GM12801 (cell line): ENCODE results near the gene GPC3.

Source experiments
- TF ChIP-seq, protein P1 (sequence below): IDR thresholded peaks from one replicate; pipeline ENCODE4 v1.5.1; 2011; ENCODE audit warnings: control low read depth; ENCODE audit not compliant: insufficient read length; ENCODE audit errors: extremely low read depth

GPC3 gene

DNA sequence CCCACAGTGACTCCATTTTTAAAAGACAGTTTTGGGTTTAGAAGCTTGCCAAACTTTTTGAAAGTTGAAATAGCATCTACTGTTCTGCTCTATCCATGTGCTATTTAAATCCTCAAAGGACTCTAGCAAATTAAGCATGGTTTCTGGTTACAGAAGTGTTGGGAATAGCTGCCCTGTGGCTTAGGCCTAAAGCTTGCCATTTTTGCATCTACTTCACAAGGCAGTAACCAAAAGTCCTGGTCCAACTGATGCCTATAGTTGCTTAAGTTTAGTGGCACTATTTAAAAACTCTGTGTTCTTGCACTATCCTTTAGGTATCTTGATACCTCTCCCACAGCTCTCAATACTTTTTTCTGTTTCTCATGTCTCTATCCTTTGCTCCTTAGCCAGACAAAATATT, 319.1 kb downstream of the GPC3 start:
- TF ChIP-seq, protein P1, sequence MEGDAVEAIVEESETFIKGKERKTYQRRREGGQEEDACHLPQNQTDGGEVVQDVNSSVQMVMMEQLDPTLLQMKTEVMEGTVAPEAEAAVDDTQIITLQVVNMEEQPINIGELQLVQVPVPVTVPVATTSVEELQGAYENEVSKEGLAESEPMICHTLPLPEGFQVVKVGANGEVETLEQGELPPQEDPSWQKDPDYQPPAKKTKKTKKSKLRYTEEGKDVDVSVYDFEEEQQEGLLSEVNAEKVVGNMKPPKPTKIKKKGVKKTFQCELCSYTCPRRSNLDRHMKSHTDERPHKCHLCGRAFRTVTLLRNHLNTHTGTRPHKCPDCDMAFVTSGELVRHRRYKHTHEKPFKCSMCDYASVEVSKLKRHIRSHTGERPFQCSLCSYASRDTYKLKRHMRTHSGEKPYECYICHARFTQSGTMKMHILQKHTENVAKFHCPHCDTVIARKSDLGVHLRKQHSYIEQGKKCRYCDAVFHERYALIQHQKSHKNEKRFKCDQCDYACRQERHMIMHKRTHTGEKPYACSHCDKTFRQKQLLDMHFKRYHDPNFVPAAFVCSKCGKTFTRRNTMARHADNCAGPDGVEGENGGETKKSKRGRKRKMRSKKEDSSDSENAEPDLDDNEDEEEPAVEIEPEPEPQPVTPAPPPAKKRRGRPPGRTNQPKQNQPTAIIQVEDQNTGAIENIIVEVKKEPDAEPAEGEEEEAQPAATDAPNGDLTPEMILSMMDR: no peak

DNA sequence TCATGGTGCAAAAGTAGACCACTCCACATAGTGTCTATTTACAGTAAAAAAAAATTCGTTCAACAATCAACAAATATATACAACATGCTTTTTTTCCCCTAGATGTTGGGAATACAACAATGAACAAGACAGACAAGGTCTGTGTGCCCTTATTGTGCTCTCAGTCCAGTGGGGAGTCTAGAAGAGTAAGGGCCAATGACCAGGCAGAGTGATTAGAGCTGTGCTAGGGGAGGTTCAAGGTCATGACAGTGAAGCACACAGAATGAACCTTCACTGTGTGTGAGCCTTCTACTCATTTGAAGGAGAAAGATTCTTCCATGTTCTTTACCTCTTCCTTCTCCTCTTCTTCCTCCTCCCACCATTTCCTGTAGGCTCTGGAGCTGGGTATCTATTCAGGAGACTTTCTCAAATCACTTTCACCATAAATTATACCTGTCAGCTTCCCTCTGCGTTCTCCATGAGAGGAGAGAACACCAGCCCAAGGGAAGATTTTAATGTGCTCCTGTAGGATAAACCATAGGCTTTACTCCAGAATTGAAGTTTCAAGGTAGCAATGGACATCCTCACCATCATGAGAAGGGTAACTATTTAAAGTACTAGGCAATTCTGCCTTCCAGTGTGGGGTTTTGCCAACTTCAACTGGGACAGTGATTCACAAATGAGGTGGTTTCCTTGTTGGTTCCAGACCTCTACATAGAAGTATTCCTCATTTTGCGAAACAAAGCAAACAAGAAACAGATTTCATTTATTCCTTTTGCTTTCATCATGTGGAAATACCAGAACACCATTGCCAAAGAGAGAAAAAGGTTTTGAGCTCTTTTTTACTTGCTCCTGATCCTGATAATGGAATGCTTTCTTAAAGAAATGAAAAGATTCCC, 323.2 kb downstream of the GPC3 start:
- TF ChIP-seq, protein P1: no peak

DNA sequence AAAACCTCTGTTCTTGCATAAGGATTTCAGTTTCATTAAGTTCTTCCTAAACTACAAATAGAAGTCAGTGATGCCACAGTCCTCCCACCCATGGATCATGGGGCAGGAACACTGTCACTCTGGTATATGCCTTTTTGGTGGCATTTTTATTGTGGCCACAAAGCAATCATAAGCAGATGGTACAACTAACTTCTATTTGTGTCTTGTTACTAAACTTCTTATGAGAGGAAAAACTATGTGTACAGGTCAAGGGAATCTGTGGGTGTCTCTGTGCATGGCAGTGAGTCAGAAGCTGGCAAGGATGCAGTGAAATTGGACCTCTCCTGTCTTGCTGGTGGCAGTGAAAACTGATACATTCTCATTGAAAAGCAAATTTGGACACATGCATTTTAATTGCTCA, 325.1 kb downstream of the GPC3 start:
- TF ChIP-seq, protein P1: no peak

DNA sequence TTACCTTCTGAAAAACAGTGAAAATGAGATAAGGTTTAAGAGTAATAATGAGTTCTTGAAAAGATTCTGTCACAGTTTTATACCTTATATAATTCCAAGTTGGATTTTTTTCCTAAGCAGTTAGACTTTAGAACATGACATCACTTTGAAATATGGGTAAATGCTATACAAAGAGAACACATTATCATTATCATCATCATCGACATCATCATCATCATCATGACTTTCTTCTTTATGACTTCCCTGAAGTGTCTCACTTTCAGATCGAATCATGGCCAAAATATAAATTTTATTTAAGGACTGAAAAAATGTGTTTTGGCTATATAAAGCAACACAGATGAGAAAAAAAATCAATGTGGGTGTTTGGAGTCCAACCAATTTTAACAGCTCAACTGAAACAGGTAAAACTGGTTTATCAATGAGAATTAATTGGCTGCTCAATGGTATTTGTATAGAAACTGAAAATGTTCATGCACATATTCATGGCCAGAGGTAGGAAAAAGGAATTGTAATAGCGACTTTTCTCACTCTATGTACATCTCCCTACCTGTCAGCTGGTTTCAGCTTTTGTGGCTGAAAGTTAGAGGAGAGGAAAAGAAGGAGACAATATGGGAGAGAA, 327.0 kb downstream of the GPC3 start:
- TF ChIP-seq, protein P1: no peak

DNA sequence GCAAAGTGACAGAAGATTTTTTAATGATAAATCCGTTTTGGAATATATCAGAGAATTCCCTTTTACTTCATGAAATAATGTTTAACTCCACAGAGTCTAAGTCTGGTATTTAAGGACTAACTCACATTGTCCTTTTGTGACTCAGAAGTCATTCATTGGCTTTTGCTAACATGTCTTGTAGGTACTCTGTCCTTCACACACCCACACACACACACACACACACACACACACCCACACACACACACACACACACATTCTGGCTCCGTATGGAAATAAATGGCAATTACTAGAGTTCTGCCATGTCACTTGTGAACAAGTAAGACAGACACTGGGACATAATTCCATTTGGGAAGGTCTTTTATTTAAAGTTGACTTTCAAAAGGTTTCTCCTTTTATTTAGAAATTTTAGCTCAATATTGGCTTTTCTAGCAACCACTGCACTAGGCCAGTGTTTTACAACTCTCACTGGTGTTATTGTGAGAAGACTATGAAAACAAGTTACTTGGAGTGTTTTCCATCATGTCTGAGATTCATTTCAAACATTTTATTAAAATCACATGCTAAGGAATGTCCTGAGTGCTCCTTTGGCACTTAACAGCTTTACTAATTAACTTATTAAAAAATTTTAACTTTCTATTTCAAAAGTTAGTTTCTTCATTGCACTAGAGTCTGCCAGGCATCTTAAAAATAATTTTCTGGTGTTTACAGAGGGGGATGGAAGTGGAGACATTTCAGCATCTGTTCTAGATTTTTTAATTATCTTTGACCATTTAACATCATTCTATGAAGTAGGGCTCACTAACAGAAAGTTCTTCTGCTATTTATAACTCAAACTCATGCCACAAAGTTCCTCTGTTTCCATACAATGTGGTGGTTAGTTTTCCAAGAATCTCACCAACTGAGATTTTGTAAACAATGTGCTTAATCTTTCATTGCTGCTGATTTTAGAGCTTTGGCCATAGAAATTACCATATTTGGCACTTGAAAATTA, 329.8 kb downstream of the GPC3 start:
- TF ChIP-seq, protein P1: no peak

DNA sequence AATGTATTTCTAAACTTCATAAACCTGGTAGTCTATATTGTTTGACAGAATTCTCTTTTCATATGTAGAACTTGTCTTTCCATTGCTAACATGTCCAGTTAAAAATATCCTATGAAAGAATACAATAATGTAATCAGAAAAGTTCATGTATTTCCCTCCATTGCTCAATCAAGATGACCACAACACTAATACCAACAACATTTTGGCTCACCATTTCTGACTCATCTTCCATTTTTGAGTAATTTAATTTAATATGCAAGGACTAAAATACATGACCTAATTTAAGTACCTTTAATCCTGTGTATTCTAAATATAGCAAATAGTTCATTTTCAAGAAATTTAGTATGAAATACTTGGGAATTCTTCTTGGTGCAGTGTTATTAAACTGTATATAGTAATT, 330.6 kb downstream of the GPC3 start:
- TF ChIP-seq, protein P1: no peak

DNA sequence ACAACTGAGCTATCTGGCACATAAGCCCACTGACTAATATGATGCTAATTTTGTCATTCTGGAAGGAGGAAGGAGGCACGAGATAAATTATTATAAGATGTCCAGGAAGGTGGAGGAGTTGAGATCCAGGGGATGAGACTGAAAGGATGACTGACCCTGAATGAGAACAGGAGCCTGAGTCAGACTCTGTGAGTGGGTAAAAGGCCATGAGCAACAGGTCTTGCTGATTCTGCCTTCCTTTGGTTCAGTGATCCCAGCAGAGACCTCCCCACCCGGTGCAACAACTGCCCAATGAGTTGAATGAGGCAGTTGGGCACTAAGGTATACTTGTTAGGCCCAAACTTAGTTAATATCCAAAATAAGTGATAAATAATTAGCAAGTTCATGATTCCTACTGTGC, 332.0 kb downstream of the GPC3 start:
- TF ChIP-seq, protein P1: no peak
